NOMO-1 treated with dmso at 0.1 percent for 144 hours (cell line): Measurements from ENCODE around the gene EGR4.

Experiments
- DNase-seq: peaks from one replicate; lab custom pipeline; 2025; ENCODE audit not compliant: unreplicated experiment; lab: John Stamatoyannopoulos, UW

The EGR4 gene

DNA sequence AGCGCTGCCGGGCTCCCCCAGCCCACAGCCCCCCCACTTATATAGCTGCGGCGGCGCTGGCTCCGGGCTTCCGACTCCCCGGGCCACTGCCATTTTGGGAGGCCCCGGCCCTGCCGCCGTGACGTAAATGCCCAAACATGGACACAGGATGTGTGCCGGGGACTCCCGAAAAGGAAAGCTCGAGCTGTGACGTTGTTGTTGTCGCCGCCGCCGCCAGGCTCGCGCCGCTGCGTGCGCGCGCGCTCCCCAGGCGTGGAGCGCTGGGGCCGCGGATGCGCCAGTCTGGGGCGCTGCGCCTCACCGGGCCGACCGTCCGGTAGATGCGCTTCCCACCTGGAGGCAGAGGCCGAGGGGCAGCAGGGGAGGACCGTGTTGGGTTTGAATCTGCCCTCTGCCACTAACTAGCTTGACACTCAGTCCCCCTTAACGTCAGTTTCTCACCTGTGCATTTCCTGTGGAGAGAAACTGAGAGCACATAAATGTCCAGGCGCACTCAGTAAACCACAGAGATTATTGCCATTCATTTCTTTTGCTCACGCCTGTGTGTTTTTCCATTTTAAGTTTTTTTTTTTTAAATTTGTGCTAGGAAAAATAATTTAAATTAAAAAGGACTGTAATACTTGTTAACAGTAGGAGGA is at the start of gene EGR4:
Gene EGR4, minus strand, starts transcription at position 15 of the 638 bp plus-strand sequence. CDS start 231 bp downstream, outside the sequence.
- peak; percentile 55 for DNase-seq

GRCh38 chr2:73341039-73341438 is 47.7 kb upstream of the EGR4 start:
- DNase-seq = no peak

GRCh38 chr2:73339201-73339600 is 45.9 kb upstream of the EGR4 start:
- no peak for DNase-seq

DNA sequence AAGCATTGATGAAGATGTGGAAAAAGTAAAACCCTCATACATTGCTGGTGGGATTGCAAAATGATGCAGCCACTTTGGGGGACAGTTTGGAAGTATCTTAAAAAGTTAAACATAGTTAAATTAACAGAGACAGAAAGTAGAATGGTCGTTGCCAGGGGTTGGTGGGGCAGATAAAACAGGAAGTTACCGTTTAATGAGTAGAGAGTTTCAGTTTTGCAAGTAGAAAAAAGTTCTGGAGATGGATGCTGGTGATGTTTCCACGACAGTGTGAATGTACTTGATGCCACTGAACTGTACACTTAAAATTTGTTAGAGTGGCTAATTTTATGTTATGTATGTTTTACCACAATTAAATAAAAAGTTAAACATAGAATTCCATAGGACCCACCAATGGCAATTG is 44.5 kb upstream of the EGR4 start:
- DNase-seq = peak; percentile 34

DNA sequence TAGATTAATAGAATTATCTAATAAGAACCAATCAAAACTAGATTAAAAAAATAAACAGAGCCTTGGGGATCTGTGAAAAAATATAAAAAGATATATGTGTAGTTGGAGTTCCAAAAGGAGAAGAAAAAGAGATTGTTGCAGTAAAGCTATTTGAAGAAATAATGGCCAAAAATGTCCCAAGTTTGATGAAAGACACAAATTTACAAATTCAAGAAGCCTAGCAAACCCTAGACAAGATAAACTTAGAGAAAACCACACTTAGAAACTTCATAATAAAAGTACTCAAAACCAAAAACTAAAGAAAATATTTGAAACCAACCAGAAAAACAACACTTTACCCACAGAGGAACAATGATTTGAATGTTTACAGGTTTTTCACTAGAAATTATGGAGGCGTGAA is 41.3 kb upstream of the EGR4 start:
- no peak for DNase-seq

GRCh38 chr2:73334045-73334444 is 40.7 kb upstream of the EGR4 start:
- no peak for DNase-seq

DNA sequence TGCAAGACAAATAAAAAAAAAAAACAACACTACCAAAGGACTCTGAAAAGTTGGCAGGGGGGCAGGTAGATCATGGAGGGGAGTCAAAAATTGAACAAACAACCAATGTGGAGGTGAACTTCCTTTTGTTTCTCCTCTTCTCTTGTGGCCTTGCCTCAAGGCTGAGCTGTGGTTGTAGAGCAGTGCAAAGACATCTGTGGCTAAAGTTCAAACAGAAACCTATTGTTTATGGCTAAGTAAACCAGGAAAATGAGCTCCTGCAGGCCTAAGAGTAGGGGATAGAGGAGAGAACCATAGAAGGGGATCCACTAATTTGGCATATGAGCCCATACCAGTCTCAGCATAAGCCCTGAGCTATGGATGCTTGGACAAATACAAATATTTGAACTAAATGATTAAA is 40.2 kb upstream of the EGR4 start:
- no peak for DNase-seq

DNA sequence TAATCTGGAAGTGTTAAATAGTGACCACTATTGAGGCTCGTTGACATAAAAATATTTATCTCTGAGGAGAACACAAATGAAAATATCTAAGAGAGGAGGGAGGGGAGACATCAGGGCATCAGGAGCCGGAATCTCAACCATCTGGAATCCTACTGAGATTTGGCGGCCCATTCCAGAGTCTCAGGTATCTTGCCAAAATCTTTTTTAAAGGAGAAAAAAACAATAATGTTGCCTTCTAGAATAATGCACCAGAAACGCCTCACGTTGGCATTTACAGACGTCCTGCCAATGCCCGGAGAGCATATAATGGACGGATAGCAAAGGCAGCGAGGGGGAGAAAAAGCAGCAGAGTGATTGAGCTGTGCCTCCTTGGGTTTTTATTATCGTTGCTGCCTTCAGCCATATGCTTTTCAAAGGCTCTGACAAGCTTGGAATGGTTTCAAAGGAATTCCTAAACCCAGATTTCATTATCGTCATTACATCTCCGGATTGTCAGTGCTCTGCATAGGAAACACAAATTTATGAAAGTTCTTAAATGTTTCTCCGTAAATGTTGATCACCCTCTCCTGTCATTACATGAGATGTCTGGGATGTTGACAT is 30.9 kb upstream of the EGR4 start:
- DNase-seq = no peak

- no peak for DNase-seq
Observed at GRCh38 chr2:73323551-73323950, 30.2 kb upstream of the EGR4 start.

GRCh38 chr2:73314441-73314840 is 21.1 kb upstream of the EGR4 start:
- no peak for DNase-seq

- DNase-seq = no peak
Observed at GRCh38 chr2:73307720-73308119, 14.4 kb upstream of the EGR4 start.

DNA sequence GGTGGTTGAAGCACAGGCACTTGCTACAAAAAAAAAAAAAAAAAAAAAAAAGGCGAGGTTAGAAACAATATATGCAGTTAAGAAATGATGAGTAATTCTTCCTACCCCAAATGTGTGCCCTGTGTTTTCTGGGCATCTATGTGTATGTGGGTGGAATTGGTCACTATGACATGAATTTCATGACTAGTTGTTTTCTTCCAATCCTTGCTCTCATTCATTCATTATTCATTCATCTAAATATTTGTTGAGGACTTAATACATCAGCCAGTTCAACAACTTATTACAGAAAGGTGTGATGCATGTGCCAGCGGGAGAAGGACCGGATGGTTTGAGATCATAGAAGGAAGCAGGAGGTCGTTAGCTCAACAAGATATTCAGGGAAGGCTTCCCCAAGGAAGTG is 8.3 kb upstream of the EGR4 start:
- DNase-seq = no peak

DNA sequence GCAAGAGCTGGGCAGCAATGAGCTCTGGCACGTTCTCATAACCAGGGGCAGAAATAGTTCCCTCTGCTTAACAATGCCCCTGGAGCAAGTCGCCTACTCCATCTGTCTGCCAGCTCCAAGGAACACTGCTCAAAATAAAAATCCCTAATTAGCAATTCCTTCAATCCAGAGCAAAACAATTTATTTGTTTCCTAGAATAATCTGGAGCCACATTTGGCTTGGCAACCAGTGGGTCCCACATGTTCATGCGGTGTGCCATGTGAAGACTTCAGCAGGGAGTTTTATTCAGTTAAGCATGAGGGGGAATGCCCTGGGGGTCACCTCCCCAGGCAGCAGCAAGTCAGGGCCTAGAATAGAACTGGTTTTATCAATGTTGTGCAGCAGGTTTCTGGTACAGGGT is 7.6 kb upstream of the EGR4 start:
- no peak for DNase-seq

GRCh38 chr2:73297586-73297985 is 4.2 kb upstream of the EGR4 start:
- DNase-seq = no peak

DNA sequence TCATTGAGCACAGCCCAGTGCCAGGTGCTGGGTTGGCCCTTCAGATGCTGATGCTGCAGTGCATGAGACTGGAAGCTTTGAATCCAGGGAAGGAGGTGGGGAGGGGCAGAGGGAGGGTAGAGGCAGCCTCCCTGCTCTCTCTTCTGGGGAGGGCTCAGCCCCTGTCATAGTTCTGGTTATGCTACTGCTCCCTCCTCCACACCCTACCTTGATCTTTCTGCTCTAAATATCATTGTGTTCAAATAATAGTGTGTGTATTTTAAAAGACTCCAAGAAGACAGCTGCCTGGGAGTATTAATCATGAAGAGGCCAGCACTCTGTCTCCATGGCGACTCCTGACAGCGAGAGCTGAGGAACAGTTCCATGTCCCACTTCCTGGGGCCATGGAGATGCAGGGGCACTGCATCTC is 3.8 kb upstream of the EGR4 start:
- no peak for DNase-seq

DNA sequence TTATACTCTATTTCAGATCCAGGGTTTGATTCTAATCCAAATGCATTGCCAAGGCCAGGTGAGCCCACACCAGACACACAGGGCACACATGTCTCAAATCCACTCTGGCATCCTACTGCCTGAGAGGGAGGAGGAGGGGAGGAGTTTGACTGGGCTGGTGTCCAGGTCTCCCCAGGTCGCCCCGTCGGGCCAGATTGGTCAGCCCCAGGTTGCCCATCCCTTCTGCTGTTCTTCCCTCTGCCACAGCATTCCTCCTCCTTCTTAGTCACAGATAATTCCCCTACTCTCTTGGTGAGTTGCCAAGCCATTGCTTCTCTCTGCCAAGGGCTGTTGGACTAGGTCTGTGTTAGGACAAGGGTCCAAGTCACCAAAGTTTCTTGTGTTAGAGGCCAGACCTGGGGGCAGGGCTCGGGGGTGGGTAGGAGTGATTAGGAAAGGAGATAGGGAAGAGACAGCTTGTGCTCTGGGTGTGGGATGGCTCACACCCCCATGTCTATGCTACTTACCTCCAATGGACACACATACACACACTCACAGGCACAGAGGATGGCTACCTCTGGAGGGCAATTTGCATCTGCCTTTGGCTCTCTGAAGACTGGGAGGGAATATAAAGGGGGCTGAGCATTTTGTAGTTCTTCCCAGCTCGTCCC is 2.5 kb upstream of the EGR4 start:
- no peak for DNase-seq

GRCh38 chr2:73294239-73294638 is 891 bp upstream of the EGR4 start:
- DNase-seq = no peak

DNA sequence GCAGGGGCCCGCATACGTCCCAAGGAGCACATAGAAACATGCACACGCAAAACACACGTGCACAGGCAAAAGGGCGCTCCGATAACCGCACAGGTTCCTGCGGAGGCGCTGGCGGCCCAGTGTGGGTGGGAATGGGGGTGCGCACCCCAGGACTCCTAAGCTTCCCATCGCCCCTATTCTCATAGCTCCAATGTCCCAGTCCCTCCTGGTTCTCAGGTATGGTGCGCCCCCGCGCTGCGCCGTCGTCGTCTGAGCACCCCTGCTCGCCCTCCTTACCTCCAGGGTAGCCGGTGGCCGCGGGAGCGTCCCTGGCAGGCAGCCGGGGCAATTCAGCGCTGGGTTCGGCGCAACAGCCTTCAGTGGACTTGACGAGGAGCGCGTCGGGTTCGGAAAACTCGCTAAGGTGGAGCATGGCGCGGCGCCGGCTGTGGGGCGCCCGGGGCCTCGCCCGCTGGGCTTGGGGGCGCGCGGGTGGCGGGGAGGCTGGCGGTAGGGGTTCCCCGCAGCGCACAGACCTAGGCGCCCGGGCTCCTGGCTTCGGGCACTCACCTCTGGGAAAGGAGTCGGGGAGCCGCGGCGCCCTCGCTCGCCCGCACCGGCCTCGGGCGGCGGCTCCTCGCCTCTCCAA is 328 bp downstream of the EGR4 start:
- no peak for DNase-seq

DNA sequence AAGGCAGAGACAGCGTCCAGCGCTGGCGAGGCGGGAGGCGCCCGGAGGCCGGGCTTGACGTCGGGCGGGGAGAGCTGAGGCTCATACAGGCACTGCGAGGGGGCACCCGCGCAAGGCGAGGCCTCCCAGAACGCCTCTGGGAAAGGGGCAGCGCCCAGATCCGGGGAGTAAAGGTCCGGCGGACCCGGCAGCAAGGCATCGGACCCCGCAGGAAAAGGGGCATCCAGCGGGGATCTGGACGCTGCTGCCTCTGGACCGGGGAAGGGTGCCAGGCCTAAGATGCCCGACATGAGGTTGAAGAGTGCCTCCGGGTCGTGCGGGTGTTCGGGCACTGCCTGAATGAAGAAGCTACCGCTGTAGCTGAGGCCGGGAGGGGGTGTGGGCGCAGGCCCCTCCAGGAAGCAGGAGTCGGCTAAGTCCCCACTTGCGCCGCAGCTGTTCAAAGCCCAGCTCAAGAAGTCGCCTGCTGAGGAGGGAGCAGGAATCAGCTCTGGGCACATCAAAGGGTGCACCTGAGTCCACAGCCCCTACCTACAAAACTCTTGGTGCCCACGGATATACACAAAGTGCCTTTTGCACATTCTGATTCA is 937 bp downstream of the EGR4 start:
- no peak for DNase-seq

DNA sequence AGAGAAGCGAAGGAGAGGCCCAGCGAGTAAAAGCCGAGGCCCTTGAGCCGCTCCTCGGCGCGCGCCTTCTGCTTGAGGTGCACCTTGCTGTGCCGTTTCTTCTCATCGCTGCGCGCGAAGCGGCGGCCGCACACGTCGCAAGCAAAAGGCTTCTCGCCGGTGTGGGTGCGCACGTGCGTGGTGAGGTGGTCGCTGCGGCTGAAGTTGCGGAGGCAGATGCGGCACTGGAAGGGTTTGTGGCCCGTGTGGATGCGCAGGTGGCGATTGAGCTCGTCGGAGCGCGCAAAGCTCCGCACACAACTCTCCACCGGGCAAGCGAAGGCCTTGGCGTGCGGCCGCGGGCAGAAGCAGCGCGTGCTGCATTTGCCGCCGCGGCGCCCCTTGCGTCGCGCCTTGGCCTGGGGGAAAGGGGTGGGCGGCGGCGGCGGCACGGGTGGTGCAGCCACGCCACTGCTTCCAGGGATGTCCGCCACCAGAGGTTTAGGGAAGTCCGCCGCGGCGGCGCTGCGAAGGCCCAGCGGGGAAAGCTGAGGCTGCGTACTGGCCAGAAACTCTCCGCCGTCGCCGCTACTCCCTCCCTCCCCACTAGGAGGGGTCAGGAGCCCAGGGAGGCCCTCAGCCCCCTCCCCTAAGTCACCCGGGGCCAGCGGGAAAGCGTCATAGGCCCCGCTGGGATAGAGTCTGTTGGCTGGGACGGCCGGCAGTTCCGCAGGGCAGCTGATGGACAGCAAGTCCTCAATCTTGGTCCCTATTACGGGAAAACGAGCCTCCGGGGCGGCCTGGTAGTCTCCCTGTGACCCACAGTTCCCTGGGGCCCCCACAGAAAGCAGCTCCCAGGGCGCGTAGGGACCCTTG is 1.7 kb downstream of the EGR4 start:
- no peak for DNase-seq

GRCh38 chr2:73291093-73291460 is 2.3 kb downstream of the EGR4 start:
- peak; percentile 67 for DNase-seq
